ENCODE data around the gene MEIS1.

MEIS1 gene

GRCh38 chr2:66497431-66498288 lies 62.7 kb downstream of the MEIS1 start:
- in situ Hi-C loops (cut with HindIII; ENCODE audit: low pct_ligation_motif_present, low sequenced_read_pairs): no loop called here
- H3K27me3 ChIP-seq (replicated peaks): no peaks in the 10 kb centered on the region
- H3K4me3 ChIP-seq (ENCODE audit: low read depth, low read length): no peak overlapping the region
- no peaks in the 10 kb centered on the region for H3K36me3 ChIP-seq (replicated peaks)
- no peak overlapping the region for H3K27ac ChIP-seq
- TF ChIP-seq CTCF (IDR thresholded peaks at IDR 0.05; ENCODE audit: low read depth, low read length, missing control alignments): no peak
- DNase-seq: no peak

- Histone ChIP-seq H3K4me3 (ENCODE audit: low read depth, low read length) (no peak overlapping the region), H3K36me3 (replicated peaks) (no peaks in the 10 kb centered on the region), H3K27me3 (replicated peaks) (no peaks in the 10 kb centered on the region), H3K27ac (no peak overlapping the region)
- TF ChIP-seq CTCF (IDR thresholded peaks at IDR 0.05; ENCODE audit: low read depth, low read length, missing control alignments): no peak
- DNase-seq: no peak
- in situ Hi-C loops (cut with HindIII; ENCODE audit: low pct_ligation_motif_present, low sequenced_read_pairs): no loop called here
Measured at GRCh38 chr2:66498289-66498975, 63.5 kb downstream of the MEIS1 start.

GRCh38 chr2:66501267-66501666 lies 66.3 kb downstream of the MEIS1 start:
- no peaks in the 10 kb centered on the region for H3K27me3 ChIP-seq (replicated peaks)
- H3K4me3 ChIP-seq (ENCODE audit: low read depth, low read length): no peak overlapping the region
- no peak for DNase-seq
- H3K36me3 ChIP-seq (replicated peaks): no peaks in the 10 kb centered on the region
- no peak overlapping the region for H3K27ac ChIP-seq
- TF ChIP-seq CTCF (IDR thresholded peaks at IDR 0.05; ENCODE audit: low read depth, low read length, missing control alignments): no peak
- in situ Hi-C loops (cut with HindIII; ENCODE audit: low pct_ligation_motif_present, low sequenced_read_pairs): no loop called here

GRCh38 chr2:66506265-66506664 lies 71.3 kb downstream of the MEIS1 start:
- no peak for TF ChIP-seq CTCF (IDR thresholded peaks at IDR 0.05; ENCODE audit: low read depth, low read length, missing control alignments)
- Histone ChIP-seq H3K4me3 (ENCODE audit: low read depth, low read length) (no peak overlapping the region), H3K36me3 (replicated peaks) (no peaks in the 10 kb centered on the region), H3K27me3 (replicated peaks) (no peaks in the 10 kb centered on the region), H3K27ac (no peak overlapping the region)
- in situ Hi-C loops (cut with HindIII; ENCODE audit: low pct_ligation_motif_present, low sequenced_read_pairs): no loop called here
- no peak for DNase-seq

GRCh38 chr2:66507673-66508201 lies 72.8 kb downstream of the MEIS1 start:
- Histone ChIP-seq H3K36me3 (replicated peaks) (no peaks in the 10 kb centered on the region), H3K27me3 (replicated peaks) (no peaks in the 10 kb centered on the region), H3K27ac (no peak overlapping the region), H3K4me3 (ENCODE audit: low read depth, low read length) (no peak overlapping the region)
- in situ Hi-C loops (cut with HindIII; ENCODE audit: low pct_ligation_motif_present, low sequenced_read_pairs): no loop called here
- TF ChIP-seq CTCF (IDR thresholded peaks at IDR 0.05; ENCODE audit: low read depth, low read length, missing control alignments): no peak
- no peak for DNase-seq

Data from brain microvascular endothelial cell (primary cell).